ENCODE data around the gene CTAG1B.
"Not testable (repeated sequence)": the region's sequence is repeated elsewhere in the genome, so short reads cannot be mapped to it uniquely, and the experiment has no call there.

Gene CTAG1B

DNA sequence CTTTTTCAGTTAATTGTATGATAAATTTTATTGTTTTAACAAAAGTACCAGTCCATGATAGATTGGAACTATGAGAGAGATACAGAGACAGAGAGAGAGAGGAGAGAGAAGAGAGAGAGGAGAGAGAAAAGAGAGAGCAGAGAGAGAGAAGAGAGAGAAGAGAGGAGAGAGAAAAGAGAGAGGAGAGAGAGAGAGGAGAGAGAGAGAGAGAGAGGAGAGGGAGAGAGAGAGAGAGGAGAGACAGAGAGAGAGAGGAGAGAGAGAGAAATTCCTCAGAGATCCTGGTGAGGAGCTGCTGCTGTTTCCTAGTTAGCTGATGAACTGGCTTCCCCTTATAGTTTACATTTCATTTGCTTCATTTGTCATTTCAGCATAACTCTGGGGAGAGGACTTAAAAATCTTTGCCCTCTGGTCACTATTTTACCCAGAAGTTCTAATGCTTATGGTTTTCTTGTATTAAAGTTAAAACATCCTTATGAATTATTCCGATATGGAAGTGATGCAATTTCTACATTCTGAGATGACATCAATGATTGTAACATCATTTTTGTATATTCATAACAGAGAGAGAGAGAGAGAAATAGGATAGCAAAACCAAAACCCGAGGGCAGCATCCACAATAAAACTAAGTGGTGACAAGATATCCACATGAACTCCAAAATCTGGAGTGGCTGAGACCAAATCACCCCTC, 23.4 kb downstream of the CTAG1B start:
- no peak for DNase-seq (ENCODE audit: low read depth)
- H3K4me3 ChIP-seq (ENCODE audit: low read depth, low read length), result no peak overlapping the region

DNA sequence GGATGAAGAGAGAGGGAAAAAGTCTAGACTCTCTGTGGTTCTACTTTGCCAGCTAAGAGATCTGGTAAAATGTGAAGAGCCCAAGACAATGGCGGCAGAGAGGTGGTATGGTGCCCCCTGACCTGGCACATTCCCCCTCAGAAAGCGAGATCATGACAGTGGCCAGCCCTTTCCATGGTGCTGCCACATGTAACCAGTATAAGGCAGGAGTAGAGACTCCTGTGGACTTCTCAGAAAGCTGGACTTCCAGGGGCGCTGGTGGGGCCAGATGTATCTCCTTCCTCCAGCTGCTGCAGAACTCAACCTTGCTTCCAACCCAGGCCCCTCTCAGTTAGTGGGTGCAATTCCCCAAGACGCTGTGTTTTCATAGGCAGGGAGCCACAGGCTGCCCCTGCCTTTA, 24.6 kb downstream of the CTAG1B start:
- no peak for DNase-seq (ENCODE audit: low read depth)

DNA sequence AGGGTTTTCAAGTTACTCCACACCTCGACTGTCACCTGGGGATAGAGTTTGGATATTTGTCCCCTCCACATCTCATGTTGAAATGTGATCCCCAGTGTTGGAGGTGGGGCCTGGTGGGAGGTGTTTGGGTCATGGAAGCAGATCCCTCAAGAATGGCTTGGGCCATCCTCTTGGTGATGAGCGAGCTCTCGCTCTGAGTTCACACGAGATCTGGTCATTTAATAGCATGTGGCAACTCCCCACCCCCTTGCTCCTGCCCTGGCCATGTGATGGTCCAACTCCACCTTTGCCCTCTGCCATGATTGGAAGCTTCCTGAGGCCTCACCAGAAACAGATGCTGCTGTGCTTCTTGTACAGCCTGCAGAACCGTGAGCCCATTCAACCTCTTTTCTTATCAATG, 25.9 kb downstream of the CTAG1B start:
- DNase-seq (ENCODE audit: low read depth), result no peak
- no peak overlapping the region for H3K4me3 ChIP-seq (ENCODE audit: low read depth, low read length)

More for the DNA sequence above, 24.6 kb downstream of the CTAG1B start:
- H3K4me3 ChIP-seq (ENCODE audit: low read depth, low read length), result no peak overlapping the region

DNA sequence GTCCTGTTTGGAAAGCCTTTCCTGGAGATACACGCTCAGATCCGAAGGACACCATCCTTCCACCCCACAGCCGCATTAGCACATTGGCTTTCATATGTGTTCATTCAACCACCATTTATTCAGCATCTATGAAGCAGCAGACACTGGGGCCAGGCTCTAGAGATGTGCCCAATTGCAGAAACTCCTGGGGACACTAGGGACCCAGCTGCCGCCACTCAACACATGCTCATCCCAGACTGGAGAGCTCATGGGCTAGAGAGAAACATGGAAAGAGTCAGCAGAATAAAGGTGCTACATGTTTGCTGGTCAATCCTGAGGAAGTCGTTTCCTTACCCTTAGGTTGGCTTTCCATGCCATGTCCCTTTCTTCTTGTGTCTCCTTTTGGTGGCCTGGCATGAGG, 26.6 kb downstream of the CTAG1B start:
- DNase-seq (ENCODE audit: low read depth), result no peak
- no peak overlapping the region for H3K4me3 ChIP-seq (ENCODE audit: low read depth, low read length)

DNA sequence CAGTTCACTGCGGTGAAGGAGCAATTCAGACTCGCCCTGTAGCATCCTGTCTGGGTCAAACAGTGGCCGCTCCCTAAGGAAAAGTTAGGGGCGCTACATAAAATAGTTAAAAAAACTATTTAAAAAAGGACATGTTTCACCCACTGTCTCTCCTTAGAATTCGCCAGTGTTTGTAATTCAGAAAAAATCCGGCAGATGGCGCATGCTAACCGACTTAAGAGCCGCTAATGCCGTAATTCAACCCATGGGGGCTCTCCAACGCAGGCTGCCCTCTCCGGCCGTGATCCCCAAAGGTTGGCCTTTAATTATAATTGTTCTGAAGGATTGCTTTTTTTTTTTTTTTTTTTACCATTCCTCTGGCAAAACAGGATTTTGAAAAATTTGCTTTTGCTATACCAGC, 28.7 kb downstream of the CTAG1B start:
- H3K4me3 ChIP-seq (ENCODE audit: low read depth, low read length); DNase-seq (ENCODE audit: low read depth): not testable (repeated sequence)

DNA sequence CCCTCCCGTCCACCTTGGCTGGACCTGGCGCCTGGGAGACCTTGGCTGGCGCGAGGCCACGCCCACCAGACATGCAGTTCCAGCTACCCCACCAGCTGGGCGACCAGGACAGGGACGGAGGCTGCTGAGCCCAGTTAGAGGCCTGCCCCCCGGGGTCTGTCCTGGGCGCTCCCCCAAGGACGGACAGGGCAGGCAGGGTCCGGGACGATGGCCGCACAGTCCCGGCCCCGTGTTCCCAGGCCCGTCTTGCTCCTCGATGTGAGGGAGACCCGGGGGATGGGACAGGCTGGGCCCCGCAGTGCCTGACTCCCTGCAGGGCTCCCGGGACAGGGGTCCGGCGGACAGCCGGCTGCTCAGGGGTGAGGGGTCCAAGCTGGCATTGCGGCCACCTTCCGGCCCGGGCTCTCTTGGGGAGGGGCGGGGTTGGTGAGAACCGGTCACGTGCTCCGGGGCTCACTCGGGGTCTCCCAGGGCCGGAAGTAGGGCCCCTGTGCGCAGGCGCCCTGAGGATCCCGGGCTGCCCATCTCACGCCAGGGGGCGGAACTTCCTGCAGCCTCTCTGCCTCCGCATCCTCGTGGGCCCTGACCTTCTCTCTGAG, 34.4 kb downstream of the CTAG1B start, which contains the start of gene CTAG1A:
CTAG1A (plus strand) TSS at position 549 of the 599 bp plus-strand sequence. CDS start 74 bp downstream, outside the sequence.
- DNase-seq (ENCODE audit: low read depth), result not testable (repeated sequence)

DNA sequence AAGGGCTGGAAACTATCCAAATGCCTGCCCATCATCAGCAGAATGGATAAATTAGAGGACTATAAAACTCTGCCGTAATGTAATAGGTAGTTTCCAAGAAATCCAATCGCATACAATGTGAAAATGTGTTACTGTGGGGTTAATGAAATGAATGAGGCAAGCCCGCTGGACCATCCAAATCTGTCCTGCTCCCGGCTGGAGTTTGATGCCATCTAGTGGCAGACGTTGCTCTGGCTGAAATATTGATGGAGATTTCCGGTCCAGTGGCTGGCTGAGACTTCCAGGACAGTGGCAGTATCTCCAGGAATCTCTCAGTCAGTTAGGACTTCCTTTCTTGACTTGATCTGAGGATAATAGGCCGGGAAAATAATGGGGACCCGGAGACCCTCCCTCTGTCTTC, 36.1 kb downstream of the CTAG1B start:
- DNase-seq (ENCODE audit: low read depth); H3K4me3 ChIP-seq (ENCODE audit: low read depth, low read length): not testable (repeated sequence)

More for the DNA sequence above, 34.4 kb downstream of the CTAG1B start, which contains the start of gene CTAG1A:
- H3K4me3 ChIP-seq (ENCODE audit: low read depth, low read length), result not testable (repeated sequence)

DNA sequence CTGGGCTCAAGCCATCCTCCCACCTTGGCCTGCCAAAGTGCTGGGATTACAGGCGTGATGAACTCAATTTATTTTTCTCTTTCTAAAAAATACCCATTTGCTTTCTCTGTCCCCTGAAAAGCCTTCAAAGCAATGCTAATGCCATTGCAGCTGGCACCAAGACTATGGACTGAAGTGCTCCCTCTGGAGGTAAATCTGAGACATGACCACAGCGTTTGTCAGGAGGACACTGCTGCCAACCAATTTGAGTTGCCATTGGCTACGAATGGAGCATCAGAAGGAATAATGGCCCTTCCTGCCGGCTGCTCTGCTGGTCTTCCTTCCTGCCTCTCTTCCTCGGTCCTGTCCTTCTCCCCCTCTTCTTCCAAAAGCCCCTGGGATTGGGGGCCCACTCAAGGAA, 44.0 kb downstream of the CTAG1B start:
- H3K4me3 ChIP-seq (ENCODE audit: low read depth, low read length); DNase-seq (ENCODE audit: low read depth): not testable (repeated sequence)

DNA sequence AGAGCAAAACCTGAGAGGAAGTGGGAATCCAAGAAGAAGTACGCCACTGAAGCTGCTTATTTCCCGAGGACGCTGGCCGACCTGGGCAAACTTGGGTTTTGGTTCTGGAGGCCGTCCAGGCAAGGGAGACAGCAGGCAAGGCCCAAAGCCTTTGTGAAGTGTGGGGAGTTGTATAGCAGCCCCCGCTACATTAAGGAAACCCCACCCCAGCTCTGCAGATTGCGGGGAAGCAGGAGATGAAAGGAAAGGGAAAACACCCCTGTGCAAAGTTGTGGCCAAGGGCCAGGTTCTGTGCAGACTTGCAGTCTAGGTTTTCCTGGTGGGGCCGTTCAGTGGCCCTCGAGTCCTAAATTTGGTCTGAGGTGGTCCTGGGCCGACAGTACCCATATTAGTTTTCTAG, 46.0 kb downstream of the CTAG1B start:
- not testable (repeated sequence) for DNase-seq (ENCODE audit: low read depth); H3K4me3 ChIP-seq (ENCODE audit: low read depth, low read length)

DNA sequence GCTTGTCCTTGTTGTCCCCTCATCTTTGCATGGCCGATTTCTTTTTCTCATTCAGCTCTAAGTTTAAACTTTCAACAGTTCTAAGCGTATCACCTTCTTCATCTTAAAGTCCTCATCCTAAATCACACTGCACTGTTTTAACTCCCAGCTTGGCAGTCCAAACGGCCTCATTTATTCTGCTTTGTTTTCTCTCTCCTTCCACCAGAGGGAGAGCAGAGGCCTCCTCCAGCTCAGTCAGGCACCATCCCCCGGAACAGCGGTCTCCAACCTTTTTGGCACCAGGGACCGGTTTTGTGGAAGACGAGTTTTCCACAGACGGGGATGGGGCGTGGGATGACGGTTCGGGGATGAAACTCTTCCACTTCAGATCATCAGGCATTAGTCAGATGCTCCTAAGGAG, 48.7 kb downstream of the CTAG1B start:
- not testable (repeated sequence) for DNase-seq (ENCODE audit: low read depth); H3K4me3 ChIP-seq (ENCODE audit: low read depth, low read length)
